K562 (cell line): ENCODE measurements around the gene TMEM72. TPM values are rescaled to one million over a fixed set of nuclear protein-coding genes. Genes with fewer than 3 reads are reported as not detected.

Source experiments
- CREB3L1 ChIP-seq: fragments of 450-650 bp; IDR thresholded peaks from 2 replicates; pipeline ENCODE4 v1.6.1; 2014; ENCODE audit warnings: low read depth, mild to moderate bottlenecking, moderate library complexity, borderline replicate concordance
- DACH1 ChIP-seq: fragments of 450-650 bp; IDR thresholded peaks from 2 replicates; pipeline ENCODE4 v1.6.1; 2018; ENCODE audit not compliant: partially characterized antibody
- ELF2 ChIP-seq: fragments of 250-450 bp; sonication (Bioruptor Pico); IDR thresholded peaks from 2 replicates; pipeline ENCODE4 v1.5.0; 2021; ENCODE audit warnings: mild to moderate bottlenecking
- IRF2 ChIP-seq: sonication (generic); formaldehyde crosslinking; IDR thresholded peaks from 2 replicates; pipeline ENCODE4 v1.8.1; 2022; ENCODE audit warnings: mild to moderate bottlenecking, missing genetic modification reagents
- KLF10 ChIP-seq: fragments of 250-450 bp; sonication (Bioruptor Pico); IDR thresholded peaks from 2 replicates; pipeline ENCODE4 v1.6.1; 2021; ENCODE audit warnings: matching md5 sums
- PTBP1 ChIP-seq: fragments of 200-400 bp; formaldehyde crosslinking; IDR thresholded peaks from 2 replicates; pipeline ENCODE4 v1.6.1; 2017; ENCODE audit warnings: low read depth, low read length
- RCOR1 ChIP-seq, 2 experiments: IDR thresholded peaks; 2 replicates each; pipeline ENCODE4 v1.6.1; 2012; ENCODE audit warnings: low read depth in 2 of 2, low read length in 2 of 2, borderline replicate concordance in 1 of 2, improper control_type of control experiment in 1 of 2
- TFAP4 ChIP-seq: sonication (generic); formaldehyde crosslinking; IDR thresholded peaks from 2 replicates; pipeline ENCODE4 v1.8.0; 2022; ENCODE audit warnings: missing genetic modification reagents, mild to moderate bottlenecking, moderate library complexity, borderline replicate concordance
- YY1 ChIP-seq, 3 experiments: IDR thresholded peaks; 2 replicates each; pipeline ENCODE4 v1.6.1; 2011; ENCODE audit warnings: low read length in 2 of 3, mild to moderate bottlenecking in 2 of 3, moderate library complexity in 2 of 3, borderline replicate concordance in 1 of 3, control low read depth in 1 of 3, low read depth in 1 of 3; ENCODE audit not compliant: insufficient read depth in 3 of 3, insufficient replicate concordance in 2 of 3, control insufficient read depth in 1 of 3, insufficient read length in 1 of 3; ENCODE audit errors: extremely low read depth in 1 of 3
- ZBTB34 ChIP-seq: fragments of 250-450 bp; sonication (Bioruptor Pico); IDR thresholded peaks from 2 replicates; pipeline ENCODE4 v1.8.0; 2021; ENCODE audit warnings: mild to moderate bottlenecking, moderate library complexity
- ZKSCAN1 ChIP-seq: fragments of 150-350 bp; IDR thresholded peaks from 2 replicates; pipeline ENCODE4 v1.6.1; 2016; ENCODE audit warnings: low read depth, low read length
- ZNF124 ChIP-seq: sonication (generic); formaldehyde crosslinking; IDR thresholded peaks from 2 replicates; pipeline ENCODE4 v1.8.1; 2022; ENCODE audit warnings: missing genetic modification reagents
- ZNF644 ChIP-seq: fragments of 200-800 bp; sonication (Bioruptor generic); IDR thresholded peaks from 2 replicates; pipeline ENCODE4 v1.6.1; 2016; ENCODE audit warnings: low read depth, missing genetic modification characterization, missing compliant biosample characterization
- polyA plus RNA-seq, 8 experiments: library from polyadenylated mRNA; depleted of rRNA in 4 of 8; stranded (reverse) in 5 of 8; unstranded in 3 of 8; fragments of >200 nt; fragmentation: Nextera tagmentation in 2 of 8; fragmentation: Illumina TruSeq in 1 of 8; extraction: Ambion mirVana in 2 of 8; extraction: Trizol in 1 of 8; gene quantifications; 2 replicates each; pipeline versions ENCODE4 v1.2.1 to v1.2.3, GENCODE V29; 2011 to 2014; ENCODE audit warnings: inconsistent platforms in 1 of 8, missing spikeins in 1 of 8
- total RNA-seq, 7 experiments: library from RNA; depleted of rRNA in 6 of 7; stranded (reverse); fragments of >200 nt in 6 of 7; fragmentation: Illumina TruSeq in 2 of 7; extraction: Trizol in 2 of 7; gene quantifications; 2 replicates each; pipeline versions ENCODE4 v1.2.1 to v1.2.3, GENCODE V29; 2011 to 2021; ENCODE audit warnings: low replicate concordance in 1 of 7
- TF ChIP-seq, protein P1 (sequence below): sonication (generic); formaldehyde crosslinking; IDR thresholded peaks from 2 replicates; pipeline ENCODE4 v1.5.0; 2020; ENCODE audit warnings: missing genetic modification reagents
- TF ChIP-seq, protein P2 (sequence below): fragments of 450-650 bp; IDR thresholded peaks from 2 replicates; pipeline ENCODE4 v1.6.1; 2018; ENCODE audit not compliant: partially characterized antibody

TMEM72 gene
- total and polyA plus RNA-seq, 9 of the 15 experiments (the other 6 are each of a cell fraction or from before 2014, with no cell fraction given), result not detected

DNA sequence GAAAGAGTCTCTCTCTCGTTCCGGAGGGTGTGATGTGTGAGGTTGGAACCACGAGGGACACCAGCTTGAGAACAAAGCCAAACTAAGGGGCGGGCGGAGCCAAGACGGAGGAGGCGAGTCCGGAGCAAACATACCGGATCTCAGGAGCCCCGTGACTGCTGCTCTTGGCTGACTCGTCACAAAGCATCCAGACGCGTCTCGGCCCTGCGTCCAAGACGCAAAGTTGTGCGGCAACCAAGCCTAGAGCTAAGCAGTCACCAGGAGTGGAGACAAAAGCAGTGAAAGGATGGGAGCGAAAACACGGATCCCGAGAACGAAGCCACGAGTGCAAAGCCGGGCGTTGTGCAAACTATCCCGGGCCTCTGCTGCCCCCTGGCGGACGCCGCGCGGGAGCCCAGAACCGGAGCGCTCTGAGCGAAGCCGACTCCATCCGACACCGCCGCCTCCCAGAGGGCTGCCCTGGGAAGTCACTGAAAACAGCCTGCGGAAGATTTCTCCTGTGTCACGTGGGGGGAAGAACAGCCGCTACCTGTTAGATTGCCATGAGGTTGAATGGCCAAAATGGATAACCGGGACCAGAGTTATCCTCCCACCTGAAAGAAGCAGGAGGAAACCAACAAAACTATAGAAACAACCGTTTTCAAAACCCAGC is 46.4 kb upstream of the TMEM72 start (continued):
- peak; percentile 42; the same call in 1 of the 2 replicates for TF ChIP-seq TFAP4 (CRISPR knock-in tag)
- no peak for TF ChIP-seq ZKSCAN1
- TF ChIP-seq, protein P1, sequence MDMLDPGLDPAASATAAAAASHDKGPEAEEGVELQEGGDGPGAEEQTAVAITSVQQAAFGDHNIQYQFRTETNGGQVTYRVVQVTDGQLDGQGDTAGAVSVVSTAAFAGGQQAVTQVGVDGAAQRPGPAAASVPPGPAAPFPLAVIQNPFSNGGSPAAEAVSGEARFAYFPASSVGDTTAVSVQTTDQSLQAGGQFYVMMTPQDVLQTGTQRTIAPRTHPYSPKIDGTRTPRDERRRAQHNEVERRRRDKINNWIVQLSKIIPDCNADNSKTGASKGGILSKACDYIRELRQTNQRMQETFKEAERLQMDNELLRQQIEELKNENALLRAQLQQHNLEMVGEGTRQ (CRISPR knock-in tag), result peak; percentile 90
- TF ChIP-seq CREB3L1, result peak; percentile 22; the same call in 1 of the 2 replicates
- no peak for TF ChIP-seq DACH1
- peak in 1 of 3 experiments; percentile 48 for TF ChIP-seq YY1 (IDR thresholded peaks at IDR 0.05; ENCODE audit: borderline replicate concordance in 1 of 3, control insufficient read depth in 1 of 3, extremely low read depth in 1 of 3, insufficient read depth in 3 of 3, insufficient read length in 1 of 3, insufficient replicate concordance in 2 of 3, low read depth in 1 of 3, low read length in 2 of 3)
- TF ChIP-seq IRF2 (CRISPR knock-in tag), result no peak
- TF ChIP-seq KLF10 (CRISPR knock-in tag), result no peak
- TF ChIP-seq, protein P2, sequence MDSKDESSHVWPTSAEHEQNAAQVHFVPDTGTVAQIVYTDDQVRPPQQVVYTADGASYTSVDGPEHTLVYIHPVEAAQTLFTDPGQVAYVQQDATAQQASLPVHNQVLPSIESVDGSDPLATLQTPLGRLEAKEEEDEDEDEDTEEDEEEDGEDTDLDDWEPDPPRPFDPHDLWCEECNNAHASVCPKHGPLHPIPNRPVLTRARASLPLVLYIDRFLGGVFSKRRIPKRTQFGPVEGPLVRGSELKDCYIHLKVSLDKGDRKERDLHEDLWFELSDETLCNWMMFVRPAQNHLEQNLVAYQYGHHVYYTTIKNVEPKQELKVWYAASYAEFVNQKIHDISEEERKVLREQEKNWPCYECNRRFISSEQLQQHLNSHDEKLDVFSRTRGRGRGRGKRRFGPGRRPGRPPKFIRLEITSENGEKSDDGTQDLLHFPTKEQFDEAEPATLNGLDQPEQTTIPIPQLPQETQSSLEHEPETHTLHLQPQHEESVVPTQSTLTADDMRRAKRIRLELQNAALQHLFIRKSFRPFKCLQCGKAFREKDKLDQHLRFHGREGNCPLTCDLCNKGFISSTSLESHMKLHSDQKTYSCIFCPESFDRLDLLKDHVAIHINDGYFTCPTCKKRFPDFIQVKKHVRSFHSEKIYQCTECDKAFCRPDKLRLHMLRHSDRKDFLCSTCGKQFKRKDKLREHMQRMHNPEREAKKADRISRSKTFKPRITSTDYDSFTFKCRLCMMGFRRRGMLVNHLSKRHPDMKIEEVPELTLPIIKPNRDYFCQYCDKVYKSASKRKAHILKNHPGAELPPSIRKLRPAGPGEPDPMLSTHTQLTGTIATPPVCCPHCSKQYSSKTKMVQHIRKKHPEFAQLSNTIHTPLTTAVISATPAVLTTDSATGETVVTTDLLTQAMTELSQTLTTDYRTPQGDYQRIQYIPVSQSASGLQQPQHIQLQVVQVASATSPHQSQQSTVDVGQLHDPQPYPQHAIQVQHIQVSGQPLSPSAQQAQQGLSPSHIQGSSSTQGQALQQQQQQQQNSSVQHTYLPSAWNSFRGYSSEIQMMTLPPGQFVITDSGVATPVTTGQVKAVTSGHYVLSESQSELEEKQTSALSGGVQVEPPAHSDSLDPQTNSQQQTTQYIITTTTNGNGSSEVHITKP, result no peak
- TF ChIP-seq ZBTB34 (CRISPR knock-in tag), result no peak
- peak in 1 of 2 experiments; percentile 69; a peak in 2 of 4 replicates for TF ChIP-seq RCOR1 (IDR thresholded peaks at IDR 0.05; ENCODE audit: borderline replicate concordance in 1 of 2, low read depth in 2 of 2, low read length in 2 of 2)
- no peak for TF ChIP-seq ZNF124
- TF ChIP-seq PTBP1, result no peak
- TF ChIP-seq ELF2 (CRISPR knock-in tag), result no peak
- no peak for TF ChIP-seq ZNF644 (tag)
